Thymus (tissue), 11 donors: ENCODE measurements around the gene CD22. TPM values are rescaled to one million over a fixed set of nuclear protein-coding genes. Genes with fewer than 3 reads are reported as not detected.

Experiments
- DNase-seq, 9 donors: peaks; one replicate each; pipeline ENCODE4 v3.0.0-alpha.2; 2013; ENCODE audit warnings: low spot score in 9 of 9, low read depth in 6 of 9, missing footprints in 1 of 9
- H3K27ac ChIP-seq, 2 donors: one replicate each; pipeline ENCODE4 v1.5.1; 2013; ENCODE audit warnings: control low read depth in 1 of 2, low read depth in 1 of 2, low read length in 1 of 2, mild to moderate bottlenecking in 1 of 2, moderate library complexity in 1 of 2
- H3K27me3 ChIP-seq, 2 donors: one replicate each; pipeline ENCODE4 v1.5.1; 2013; ENCODE audit warnings: low read length in 1 of 2; ENCODE audit not compliant: control insufficient read depth in 2 of 2, insufficient read depth in 1 of 2
- H3K36me3 ChIP-seq, 2 donors: one replicate each; pipeline ENCODE4 v1.5.1; 2013; ENCODE audit warnings: low read length in 1 of 2, mild to moderate bottlenecking in 1 of 2, moderate library complexity in 1 of 2; ENCODE audit not compliant: control insufficient read depth in 2 of 2, insufficient read depth in 2 of 2
- H3K4me1 ChIP-seq, 2 donors: one replicate each; pipeline ENCODE4 v1.5.1; 2013; ENCODE audit warnings: low read length in 2 of 2; ENCODE audit not compliant: control insufficient read depth in 2 of 2, insufficient read depth in 2 of 2
- H3K4me3 ChIP-seq, 2 donors: one replicate each; pipeline ENCODE4 v1.5.1; 2013; ENCODE audit warnings: low read length in 2 of 2, control low read depth in 1 of 2, mild to moderate bottlenecking in 1 of 2
- H3K9me3 ChIP-seq, 2 donors: one replicate each; pipeline ENCODE4 v1.5.1; 2013; ENCODE audit warnings: low read length in 1 of 2, mild to moderate bottlenecking in 1 of 2; ENCODE audit not compliant: control insufficient read depth in 2 of 2, insufficient read depth in 1 of 2
- WGBS: extraction: QIAGEN DNeasy Blood & Tissue Kit; methylation state at CpG from one replicate; pipeline ENCODE4 v1.1.7; 2013; 5-methylcytosine and 5-hydroxymethylcytosine counted together
- polyA plus RNA-seq: library from polyadenylated mRNA; stranded (reverse); fragments of 200-250 nt; gene quantifications from one replicate; pipeline ENCODE4 v1.2.3, GENCODE V29; 2013
- total RNA-seq: library from RNA; stranded (reverse); fragments of 120-200 nt; gene quantifications from one replicate; pipeline ENCODE4 v1.2.4, GENCODE V29; 2013
- donor health status: healthy.

Gene CD22
- total and polyA plus RNA-seq, 2 donors, result 1.7 to 12.3 TPM

GRCh38 chr19:35392742-35393715 lies 64.0 kb downstream of the CD22 start:
- no peaks in the 10 kb centered on the region for H3K36me3 ChIP-seq
- H3K27ac ChIP-seq, result no peak overlapping the region
- H3K4me3 ChIP-seq, result no peak overlapping the region
- H3K9me3 ChIP-seq, result no peaks in the 10 kb centered on the region
- H3K27me3 ChIP-seq, result no peaks in the 10 kb centered on the region
- DNase-seq, result no peak
- no peaks in the 10 kb centered on the region for H3K4me1 ChIP-seq
- 50% methylated on average over 5 of the region's 5 CpGs for WGBS

GRCh38 chr19:35395382-35396199 lies 66.6 kb downstream of the CD22 start:
- H3K27me3 ChIP-seq, result no peaks in the 10 kb centered on the region
- no peak for DNase-seq
- no peak overlapping the region for H3K4me3 ChIP-seq
- no peaks in the 10 kb centered on the region for H3K36me3 ChIP-seq
- no peaks in the 10 kb centered on the region for H3K9me3 ChIP-seq
- 91% methylated on average over 19 of the region's 19 CpGs for WGBS
- no peaks in the 10 kb centered on the region for H3K4me1 ChIP-seq
- no peak overlapping the region for H3K27ac ChIP-seq

- DNase-seq, result no peak
- Histone ChIP-seq H3K4me3 (no peak overlapping the region), H3K9me3 (no peaks in the 10 kb centered on the region), H3K27me3 (no peaks in the 10 kb centered on the region), H3K36me3 (no peaks in the 10 kb centered on the region), H3K27ac (no peak overlapping the region), H3K4me1 (no peaks in the 10 kb centered on the region)
- 98% methylated on average over 14 of the region's 14 CpGs for WGBS
Measured at GRCh38 chr19:35396240-35396885, 67.4 kb downstream of the CD22 start.

Other genes with a start within 250 kb of the CD22 start
- gene FXYD3, start 213.4 kb upstream of the CD22 start, total RNA-seq, result 22.8 TPM
- 175 TPM for gene FXYD3, start 213.4 kb upstream of the CD22 start, polyA plus RNA-seq
- gene LGI4, start 194.1 kb upstream of the CD22 start, total RNA-seq, result 0.52 TPM
- 9.8 TPM for gene LGI4, start 194.1 kb upstream of the CD22 start, polyA plus RNA-seq
- 3.2 TPM for gene FXYD1, start 190.4 kb upstream of the CD22 start, total RNA-seq
- 17.1 TPM for gene FXYD1, start 190.4 kb upstream of the CD22 start, polyA plus RNA-seq
- gene FXYD7, start 185.9 kb upstream of the CD22 start, total RNA-seq, result not detected
- gene FXYD7, start 185.9 kb upstream of the CD22 start, polyA plus RNA-seq, result 1.9 TPM
- 42.6 TPM for gene FXYD5, start 174.5 kb upstream of the CD22 start, total RNA-seq
- gene FXYD5, start 174.5 kb upstream of the CD22 start, polyA plus RNA-seq, result 136 TPM
- gene FAM187B, start 100.4 kb upstream of the CD22 start, total RNA-seq, result not detected
- gene FAM187B, start 100.4 kb upstream of the CD22 start, polyA plus RNA-seq, result 0.09 TPM
- gene LSR, start 80.2 kb upstream of the CD22 start, total RNA-seq, result 5.7 TPM
- gene LSR, start 80.2 kb upstream of the CD22 start, polyA plus RNA-seq, result 20.1 TPM
- gene USF2, start 60.2 kb upstream of the CD22 start, total RNA-seq, result 58.8 TPM
- 151 TPM for gene USF2, start 60.2 kb upstream of the CD22 start, polyA plus RNA-seq
- 0.24 TPM for gene HAMP, start 46.7 kb upstream of the CD22 start, total RNA-seq
- gene HAMP, start 46.7 kb upstream of the CD22 start, polyA plus RNA-seq, result 6.8 TPM
- gene MAG, start 37.0 kb upstream of the CD22 start, total RNA-seq, result 0.09 TPM
- gene MAG, start 37.0 kb upstream of the CD22 start, polyA plus RNA-seq, result 0.41 TPM
- 0.05 TPM for gene FFAR1, start 18.7 kb downstream of the CD22 start, total RNA-seq
- 0.05 TPM for gene FFAR1, start 18.7 kb downstream of the CD22 start, polyA plus RNA-seq
- gene FFAR3, start 29.3 kb downstream of the CD22 start, total RNA-seq, result 0.33 TPM
- 0.41 TPM for gene FFAR3, start 29.3 kb downstream of the CD22 start, polyA plus RNA-seq
- 0.05 TPM for gene GPR42, start 41.9 kb downstream of the CD22 start, total RNA-seq
- gene GPR42, start 41.9 kb downstream of the CD22 start, polyA plus RNA-seq, result 0.25 TPM
- 0.47 TPM for gene FFAR2, start 119.1 kb downstream of the CD22 start, total RNA-seq
- gene FFAR2, start 119.1 kb downstream of the CD22 start, polyA plus RNA-seq, result 1.1 TPM
- 7.9 TPM for gene KRTDAP, start 161.3 kb downstream of the CD22 start, total RNA-seq
- 523 TPM for gene KRTDAP, start 161.3 kb downstream of the CD22 start, polyA plus RNA-seq
- 23.2 TPM for gene DMKN, start 184.5 kb downstream of the CD22 start, total RNA-seq
- gene DMKN, start 184.5 kb downstream of the CD22 start, polyA plus RNA-seq, result 175 TPM
- gene SBSN, start 199.1 kb downstream of the CD22 start, total RNA-seq, result 1.5 TPM
- gene SBSN, start 199.1 kb downstream of the CD22 start, polyA plus RNA-seq, result 56.1 TPM
- gene GAPDHS, start 204.3 kb downstream of the CD22 start, total RNA-seq, result 0.19 TPM
- 0.16 TPM for gene GAPDHS, start 204.3 kb downstream of the CD22 start, polyA plus RNA-seq
- gene TMEM147, start 216.4 kb downstream of the CD22 start, total RNA-seq, result 45.0 TPM
- 61.1 TPM for gene TMEM147, start 216.4 kb downstream of the CD22 start, polyA plus RNA-seq
- gene ATP4A, start 234.5 kb downstream of the CD22 start, total RNA-seq, result 0.42 TPM
- 1.1 TPM for gene ATP4A, start 234.5 kb downstream of the CD22 start, polyA plus RNA-seq